GM12865 (cell line): ENCODE results near the gene PANK1.

ENCODE experiments used
- DNase-seq: peaks from one replicate; pipeline ENCODE4 v3.0.0; 2010; ENCODE audit warnings: low read depth
- H3K4me3 ChIP-seq: 2 replicates; pipeline ENCODE4 v1.5.1; 2011; ENCODE audit warnings: mild to moderate bottlenecking, low read depth, low read length, control low read depth
- TF ChIP-seq, protein P1 (sequence below): IDR thresholded peaks from 2 replicates; pipeline ENCODE4 v1.5.1; 2011; ENCODE audit warnings: low read length, control low read depth, low read depth, inconsistent platforms; ENCODE audit not compliant: insufficient read depth; ENCODE audit errors: missing control alignments

PANK1 gene

DNA sequence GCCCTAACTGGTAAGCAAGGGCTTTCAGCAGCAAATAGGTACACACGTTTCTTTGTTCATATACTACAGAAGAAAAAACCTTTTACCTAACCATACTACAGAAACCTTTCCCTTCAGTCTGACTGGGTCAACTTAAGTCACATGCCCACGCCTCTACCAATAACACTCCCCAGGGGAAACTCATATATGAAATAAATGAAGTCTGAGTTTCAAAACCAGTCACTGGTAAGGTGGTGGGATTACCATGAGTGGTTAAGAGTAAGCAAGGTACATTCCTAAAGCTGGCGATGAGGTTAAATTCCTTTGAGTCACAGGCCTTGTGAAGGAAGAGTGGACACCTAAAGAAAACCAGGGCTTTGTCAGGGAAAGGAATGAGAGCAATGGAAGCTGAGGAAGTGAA lies 34.9 kb upstream of the PANK1 start:
- TF ChIP-seq, protein P1, sequence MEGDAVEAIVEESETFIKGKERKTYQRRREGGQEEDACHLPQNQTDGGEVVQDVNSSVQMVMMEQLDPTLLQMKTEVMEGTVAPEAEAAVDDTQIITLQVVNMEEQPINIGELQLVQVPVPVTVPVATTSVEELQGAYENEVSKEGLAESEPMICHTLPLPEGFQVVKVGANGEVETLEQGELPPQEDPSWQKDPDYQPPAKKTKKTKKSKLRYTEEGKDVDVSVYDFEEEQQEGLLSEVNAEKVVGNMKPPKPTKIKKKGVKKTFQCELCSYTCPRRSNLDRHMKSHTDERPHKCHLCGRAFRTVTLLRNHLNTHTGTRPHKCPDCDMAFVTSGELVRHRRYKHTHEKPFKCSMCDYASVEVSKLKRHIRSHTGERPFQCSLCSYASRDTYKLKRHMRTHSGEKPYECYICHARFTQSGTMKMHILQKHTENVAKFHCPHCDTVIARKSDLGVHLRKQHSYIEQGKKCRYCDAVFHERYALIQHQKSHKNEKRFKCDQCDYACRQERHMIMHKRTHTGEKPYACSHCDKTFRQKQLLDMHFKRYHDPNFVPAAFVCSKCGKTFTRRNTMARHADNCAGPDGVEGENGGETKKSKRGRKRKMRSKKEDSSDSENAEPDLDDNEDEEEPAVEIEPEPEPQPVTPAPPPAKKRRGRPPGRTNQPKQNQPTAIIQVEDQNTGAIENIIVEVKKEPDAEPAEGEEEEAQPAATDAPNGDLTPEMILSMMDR = no peak
- H3K4me3 ChIP-seq = no peak overlapping the region
- DNase-seq = peak; percentile 39

DNA sequence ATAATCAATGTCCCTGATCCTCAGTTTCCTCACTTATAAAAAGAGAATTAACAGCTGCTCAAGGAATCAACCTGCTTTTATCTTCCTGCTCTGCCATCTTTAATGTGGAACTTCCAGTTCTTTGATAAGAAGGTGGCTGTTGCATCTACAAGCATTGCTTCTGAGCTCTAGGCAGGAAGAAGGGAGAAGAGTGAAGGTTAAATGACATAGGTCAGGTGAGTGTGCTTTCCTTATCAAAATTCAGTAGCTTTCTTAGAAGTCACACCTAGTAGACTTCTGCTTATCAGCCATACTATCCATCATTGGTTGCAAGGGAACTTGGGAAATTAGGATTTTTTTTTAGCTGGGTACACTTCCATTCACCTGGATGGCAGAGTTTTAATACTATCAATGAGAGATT lies 32.3 kb upstream of the PANK1 start:
- TF ChIP-seq, protein P1 = no peak
- no peak for DNase-seq
- H3K4me3 ChIP-seq = no peak overlapping the region

DNA sequence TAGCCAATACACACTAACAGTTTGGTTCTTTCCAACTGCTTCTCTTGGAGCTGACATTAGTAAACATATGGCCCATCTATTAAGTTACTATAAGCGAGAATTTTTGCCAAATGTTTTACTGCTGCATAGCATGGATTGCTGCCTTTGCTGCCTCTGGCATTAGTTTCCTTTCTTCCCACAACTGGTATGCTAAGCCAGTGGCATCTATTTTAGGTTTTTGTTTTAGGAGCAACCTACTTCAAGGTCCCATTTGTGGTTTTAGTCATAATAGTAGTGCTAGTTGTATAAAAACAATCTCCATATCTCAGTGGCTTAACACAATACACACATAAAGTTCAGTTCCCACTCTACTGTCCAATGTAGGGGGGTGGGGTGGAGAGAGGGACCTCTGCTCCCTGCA lies 25.9 kb upstream of the PANK1 start:
- no peak for DNase-seq
- TF ChIP-seq, protein P1 = no peak
- H3K4me3 ChIP-seq = no peak overlapping the region

DNA sequence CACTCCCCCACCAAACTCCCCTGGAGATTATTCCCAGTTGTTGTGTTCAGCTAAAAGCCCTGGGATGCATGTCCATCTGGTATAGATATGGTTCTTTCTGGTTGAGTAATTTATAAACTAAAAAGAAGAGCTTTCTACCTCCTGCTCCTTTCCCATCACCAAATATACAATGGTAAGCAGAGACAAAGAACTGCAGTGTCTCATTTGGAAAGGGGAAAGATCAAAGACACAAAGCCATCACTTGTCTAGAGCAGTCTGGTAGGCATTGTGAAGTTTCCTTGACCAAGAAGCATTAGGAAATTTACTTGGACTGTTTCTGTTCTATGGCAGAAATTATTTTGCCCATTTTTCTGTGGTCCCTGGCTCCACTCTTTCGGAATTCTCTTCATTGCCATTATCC lies 24.9 kb upstream of the PANK1 start:
- DNase-seq = no peak
- no peak overlapping the region for H3K4me3 ChIP-seq
- TF ChIP-seq, protein P1 = no peak

GRCh38 chr10:89668386-89669071 lies 23.5 kb upstream of the PANK1 start:
- H3K4me3 ChIP-seq = no peak overlapping the region
- no peak for DNase-seq
- TF ChIP-seq, protein P1 = no peak

DNA sequence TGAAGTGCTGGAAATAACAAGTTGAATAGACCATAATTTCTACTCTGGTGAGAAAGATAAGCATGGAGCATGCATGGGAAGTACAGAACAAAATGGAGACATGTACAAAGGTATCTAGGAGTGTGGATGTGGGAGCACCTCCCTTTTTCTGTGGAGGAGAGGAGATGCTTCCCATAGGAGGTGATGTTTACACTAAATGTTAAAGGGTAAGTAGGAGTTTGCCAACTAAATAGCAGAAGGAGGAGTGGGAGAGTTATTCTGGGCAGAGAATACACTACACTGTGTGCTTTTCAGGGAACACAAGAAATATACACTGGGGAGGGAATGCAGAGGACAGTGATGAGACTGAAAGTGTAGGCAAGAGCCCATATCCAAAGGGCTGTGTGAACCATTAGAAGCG lies 21.1 kb upstream of the PANK1 start:
- TF ChIP-seq, protein P1 = no peak
- DNase-seq = no peak
- H3K4me3 ChIP-seq = no peak overlapping the region

GRCh38 chr10:89665302-89665701 lies 20.3 kb upstream of the PANK1 start:
- H3K4me3 ChIP-seq = no peak overlapping the region
- TF ChIP-seq, protein P1 = no peak
- DNase-seq = no peak
